Measurements from ENCODE around the gene CCDC169. TPM values are rescaled to one million over a fixed set of nuclear protein-coding genes. Genes with fewer than 3 reads are reported as not detected.

The CCDC169 gene
- total RNA-seq, 1 experiment from 2014 or later = 5.0 TPM

DNA sequence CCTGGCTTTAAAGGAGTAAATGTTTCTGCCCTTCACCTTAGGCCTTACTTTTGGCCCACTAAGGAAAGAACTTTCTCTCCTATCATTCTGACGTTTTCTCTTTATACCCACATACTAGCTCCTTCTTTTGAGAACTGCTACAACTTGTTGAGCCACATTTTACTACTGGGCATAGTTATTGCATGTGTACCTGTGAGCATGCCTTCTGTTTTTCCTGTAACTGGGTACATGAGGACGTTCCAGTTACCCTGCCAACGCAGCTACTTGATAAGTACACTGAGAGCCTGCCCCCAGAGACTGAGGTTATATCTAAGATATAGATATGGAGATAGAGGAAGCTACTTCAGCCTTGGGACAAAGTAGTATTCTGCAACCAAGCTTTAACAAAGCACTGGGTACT lies 3.5 kb downstream of the CCDC169 start:
- H3K36me3 ChIP-seq = no peaks in the 10 kb centered on the region
- H3K27ac ChIP-seq = no peak overlapping the region
- DNase-seq (ENCODE audit: low read depth in 1 of 2, low spot score in 2 of 2) = no peak
- H3K4me3 ChIP-seq = no peak overlapping the region
- no peaks in the 10 kb centered on the region for H3K27me3 ChIP-seq (replicated peaks)
- no peaks in the 10 kb centered on the region for H3K9me3 ChIP-seq (replicated peaks)
- peaks cover 22% of the 10 kb centered on the region for H3K4me1 ChIP-seq (replicated peaks)

DNA sequence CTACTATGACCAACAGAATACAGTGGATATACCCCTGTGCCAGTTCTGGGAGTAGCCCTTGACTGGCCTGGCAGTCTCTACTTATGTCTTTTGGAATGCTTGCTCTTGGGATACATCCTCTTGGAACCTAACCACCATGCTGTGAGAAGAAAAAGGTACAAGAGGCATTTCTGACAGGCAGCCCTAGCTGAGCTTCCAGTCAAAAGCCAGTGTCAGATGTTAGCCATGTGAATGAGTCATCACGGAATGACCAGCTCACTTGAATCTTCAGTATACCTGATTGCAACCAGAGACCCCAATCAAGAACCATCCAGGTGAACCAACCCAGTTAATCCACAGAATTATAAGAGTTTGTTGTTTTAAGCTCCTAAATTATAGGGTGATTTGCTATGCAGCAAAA lies 4.1 kb downstream of the CCDC169 start:
- no peak for DNase-seq (ENCODE audit: low read depth in 1 of 2, low spot score in 2 of 2)
- Histone ChIP-seq H3K27me3 (replicated peaks) (no peaks in the 10 kb centered on the region), H3K27ac (no peak overlapping the region), H3K36me3 (no peaks in the 10 kb centered on the region), H3K4me1 (replicated peaks) (peaks cover 19% of the 10 kb centered on the region), H3K4me3 (no peak overlapping the region), H3K9me3 (replicated peaks) (no peaks in the 10 kb centered on the region)

DNA sequence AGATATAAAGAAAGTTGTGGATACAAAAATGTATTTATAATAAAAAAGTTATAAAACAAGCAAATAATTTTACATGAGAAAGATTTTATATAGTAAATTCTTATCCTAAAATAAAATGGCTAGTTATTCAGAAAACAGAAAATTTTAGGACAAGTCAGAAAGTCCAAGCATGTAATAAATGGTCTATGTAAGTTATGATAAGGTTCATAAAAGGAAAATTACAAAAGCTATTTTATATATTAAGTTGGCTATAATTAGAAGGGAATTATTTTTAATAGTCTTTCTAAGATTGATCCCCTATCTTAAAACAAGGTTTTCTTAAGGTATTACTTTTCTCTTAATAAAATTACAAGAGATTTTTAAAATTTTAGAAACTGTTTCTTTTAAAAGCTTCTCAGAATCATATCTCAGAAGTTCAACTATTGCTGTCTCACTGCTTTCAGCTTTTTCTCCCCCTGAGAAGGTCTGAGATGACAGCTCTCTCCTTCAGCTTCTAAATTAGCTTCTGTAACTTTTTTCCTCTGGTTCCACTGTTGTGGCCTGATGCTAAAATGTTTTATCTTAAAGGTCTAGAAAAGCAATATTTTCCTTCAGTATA lies 8.7 kb downstream of the CCDC169 start:
- no peak overlapping the region for H3K27ac ChIP-seq
- no peaks in the 10 kb centered on the region for H3K9me3 ChIP-seq (replicated peaks)
- H3K36me3 ChIP-seq = no peaks in the 10 kb centered on the region
- H3K27me3 ChIP-seq (replicated peaks) = no peaks in the 10 kb centered on the region
- DNase-seq (ENCODE audit: low read depth in 1 of 2, low spot score in 2 of 2) = no peak
- H3K4me3 ChIP-seq = no peak overlapping the region
- no peaks in the 10 kb centered on the region for H3K4me1 ChIP-seq (replicated peaks)

DNA sequence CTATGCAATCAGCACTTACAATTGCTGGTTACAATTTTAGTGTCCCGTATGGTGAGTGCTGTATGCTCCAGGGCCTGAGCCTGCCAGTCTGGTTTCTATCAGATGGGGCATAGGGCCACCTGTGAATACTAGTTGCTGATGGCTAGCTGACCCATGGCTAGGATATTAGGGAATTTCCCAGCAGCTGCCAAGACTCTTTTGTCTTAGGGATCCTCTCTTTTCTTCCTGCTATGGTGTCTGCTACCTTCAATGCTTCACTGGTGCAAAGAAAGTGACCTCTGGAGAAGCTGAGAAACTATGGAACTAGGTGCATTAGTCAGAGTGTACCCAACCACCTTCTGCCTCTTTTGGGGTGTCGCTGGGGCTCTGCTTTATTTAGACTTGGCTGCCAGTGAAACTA lies 11.6 kb downstream of the CCDC169 start:
- H3K4me1 ChIP-seq (replicated peaks) = no peaks in the 10 kb centered on the region
- no peaks in the 10 kb centered on the region for H3K27me3 ChIP-seq (replicated peaks)
- no peak for DNase-seq (ENCODE audit: low read depth in 1 of 2, low spot score in 2 of 2)
- H3K36me3 ChIP-seq = no peaks in the 10 kb centered on the region
- H3K27ac ChIP-seq = no peak overlapping the region
- H3K4me3 ChIP-seq = no peak overlapping the region
- no peaks in the 10 kb centered on the region for H3K9me3 ChIP-seq (replicated peaks)

DNA sequence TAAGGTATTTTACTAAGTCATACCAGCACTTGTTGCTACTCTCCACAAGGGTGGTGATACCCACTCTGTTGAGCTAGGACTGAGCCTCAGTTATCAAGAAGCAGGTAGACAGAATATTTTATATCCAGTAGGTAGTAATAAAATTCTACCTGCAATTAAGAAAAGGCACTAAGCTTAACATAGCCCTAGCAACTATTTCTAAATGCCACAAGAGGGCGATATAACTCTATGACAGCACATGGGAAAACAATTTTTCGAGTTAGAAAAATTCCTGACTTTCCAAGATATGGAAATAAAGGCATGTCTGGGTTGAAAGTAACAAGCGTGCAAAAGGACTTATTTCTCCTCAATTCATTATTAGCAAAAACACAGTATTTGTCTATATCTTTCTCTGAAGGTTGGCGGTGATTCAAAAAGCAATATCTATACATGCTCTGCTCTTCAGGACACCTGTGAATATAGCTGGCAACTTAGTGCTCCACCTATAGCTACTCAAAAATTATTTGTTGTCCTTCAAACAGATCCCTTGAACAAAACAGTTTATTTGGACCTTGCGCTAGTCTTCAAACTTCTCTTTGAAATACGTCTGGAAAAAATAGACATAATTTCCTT lies 14.7 kb downstream of the CCDC169 start:
- no peak overlapping the region for H3K27ac ChIP-seq
- no peaks in the 10 kb centered on the region for H3K36me3 ChIP-seq
- DNase-seq (ENCODE audit: low read depth in 1 of 2, low spot score in 2 of 2) = peak in 1 of 2 experiments; percentile 21

DNA sequence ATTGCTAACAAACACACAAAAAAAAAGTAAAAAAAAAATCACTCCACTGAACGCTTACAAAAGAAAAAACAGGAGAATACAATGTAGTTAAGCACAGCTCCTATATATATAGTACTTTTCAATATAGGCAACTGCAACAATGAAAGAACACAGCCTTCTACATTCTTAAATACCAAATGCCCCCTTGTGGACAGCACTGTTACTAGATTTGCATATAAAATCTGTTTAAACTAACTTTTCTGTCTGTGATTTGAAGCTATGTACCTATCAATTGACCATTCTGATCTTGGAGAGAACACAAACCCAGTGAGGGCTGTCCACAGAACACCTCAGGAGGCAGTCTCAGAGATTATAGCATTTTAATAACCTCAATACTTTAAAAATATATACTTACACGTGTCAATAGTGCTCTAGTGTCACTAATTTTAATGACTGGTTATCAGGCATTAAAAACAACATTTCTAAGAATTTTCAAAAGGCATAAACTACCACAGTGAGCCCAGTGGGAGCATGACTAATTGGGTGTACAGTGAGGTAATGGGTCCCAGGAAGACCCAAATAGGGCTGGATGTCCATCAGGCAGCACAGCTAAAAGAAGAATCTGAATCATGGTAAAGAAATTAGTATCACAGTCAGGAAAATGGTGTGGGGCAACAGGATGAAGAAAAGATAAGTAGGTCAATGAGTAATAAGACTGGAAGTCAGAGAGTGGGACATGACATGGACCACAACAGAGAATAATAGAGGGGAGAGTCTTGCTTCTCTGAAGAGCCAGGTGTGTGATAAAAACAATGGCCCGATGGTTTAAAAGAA lies 22.2 kb downstream of the CCDC169 start:
- peak in 1 of 2 experiments; percentile 40 for DNase-seq (ENCODE audit: low read depth in 1 of 2, low spot score in 2 of 2)
- Histone ChIP-seq H3K4me3 (no peak overlapping the region), H3K27ac (no peak overlapping the region), H3K4me1 (replicated peaks) (no peaks in the 10 kb centered on the region), H3K36me3 (no peaks in the 10 kb centered on the region), H3K27me3 (replicated peaks) (no peaks in the 10 kb centered on the region), H3K9me3 (replicated peaks) (no peaks in the 10 kb centered on the region)

More for the DNA sequence above, 14.7 kb downstream of the CCDC169 start:
- Histone ChIP-seq H3K4me3 (no peak overlapping the region), H3K9me3 (replicated peaks) (no peaks in the 10 kb centered on the region), H3K4me1 (replicated peaks) (no peaks in the 10 kb centered on the region), H3K27me3 (replicated peaks) (no peaks in the 10 kb centered on the region)

DNA sequence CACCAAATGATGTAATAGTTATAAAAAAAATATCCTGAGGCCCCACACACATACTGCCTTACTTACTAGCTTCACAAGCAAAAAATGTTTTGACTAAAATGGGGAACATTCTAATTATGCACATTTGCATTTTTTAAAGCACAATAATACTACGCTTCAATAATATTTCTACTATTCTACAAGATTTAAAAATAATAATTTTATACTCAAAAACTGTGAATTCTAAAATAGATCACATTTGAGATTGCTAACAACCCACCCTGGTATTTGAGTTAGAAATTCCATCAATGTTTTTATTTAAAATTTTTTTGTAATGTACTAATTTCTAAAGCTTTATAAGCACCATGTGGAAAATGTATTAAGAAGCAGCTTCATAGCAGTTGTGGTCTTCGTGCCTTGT lies 24.2 kb downstream of the CCDC169 start:
- Histone ChIP-seq H3K27me3 (replicated peaks) (no peaks in the 10 kb centered on the region), H3K4me1 (replicated peaks) (no peaks in the 10 kb centered on the region), H3K27ac (no peak overlapping the region), H3K36me3 (no peaks in the 10 kb centered on the region), H3K4me3 (no peak overlapping the region), H3K9me3 (replicated peaks) (no peaks in the 10 kb centered on the region)
- no peak for DNase-seq (ENCODE audit: low read depth in 1 of 2, low spot score in 2 of 2)

DNA sequence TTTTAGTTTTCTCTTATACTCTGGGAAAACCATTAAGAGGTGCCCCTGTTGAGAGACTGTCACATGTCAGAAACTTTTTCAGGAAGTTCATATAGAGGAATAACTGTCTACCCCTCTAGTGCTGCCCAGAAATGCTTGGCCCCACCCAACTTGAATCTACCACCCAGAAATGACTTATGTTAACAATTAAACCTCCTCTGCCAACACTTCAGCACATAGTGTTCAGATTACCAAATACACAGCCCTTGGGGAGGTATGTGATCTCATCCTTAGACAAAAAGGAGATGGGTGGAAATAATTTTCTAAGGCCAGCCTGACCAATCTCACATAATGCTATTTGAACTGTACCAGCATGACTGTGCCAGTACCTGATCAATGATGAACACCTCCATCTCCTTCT lies 35.6 kb downstream of the CCDC169 start:
- H3K27me3 ChIP-seq (replicated peaks) = no peaks in the 10 kb centered on the region
- no peak overlapping the region for H3K4me3 ChIP-seq
- no peak for DNase-seq (ENCODE audit: low read depth in 1 of 2, low spot score in 2 of 2)
- H3K27ac ChIP-seq = no peak overlapping the region
- H3K36me3 ChIP-seq = no peaks in the 10 kb centered on the region
- no peaks in the 10 kb centered on the region for H3K9me3 ChIP-seq (replicated peaks)
- no peaks in the 10 kb centered on the region for H3K4me1 ChIP-seq (replicated peaks)

DNA sequence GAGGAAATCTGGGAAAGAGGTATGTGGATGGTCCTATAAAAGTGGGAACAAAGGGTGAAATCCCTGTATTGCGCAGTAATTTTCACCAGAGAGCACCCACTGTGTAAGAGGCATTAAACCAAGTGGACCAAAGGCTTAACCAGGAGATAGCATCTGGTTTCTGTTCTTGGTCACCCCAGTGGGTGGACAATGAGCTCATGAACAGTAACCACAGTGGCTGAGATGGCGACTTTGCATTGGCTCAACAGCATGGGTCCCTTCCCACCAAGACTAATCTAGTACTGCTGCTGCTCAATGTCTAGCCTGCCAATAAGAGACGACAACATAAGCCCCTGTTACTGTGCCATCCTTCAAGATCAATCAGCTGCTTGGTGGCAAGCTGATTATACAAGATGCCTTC lies 36.6 kb downstream of the CCDC169 start:
- Histone ChIP-seq H3K27me3 (replicated peaks) (no peaks in the 10 kb centered on the region), H3K4me1 (replicated peaks) (no peaks in the 10 kb centered on the region), H3K27ac (no peak overlapping the region), H3K36me3 (no peaks in the 10 kb centered on the region), H3K4me3 (no peak overlapping the region), H3K9me3 (replicated peaks) (no peaks in the 10 kb centered on the region)
- DNase-seq (ENCODE audit: low read depth in 1 of 2, low spot score in 2 of 2) = no peak

DNA sequence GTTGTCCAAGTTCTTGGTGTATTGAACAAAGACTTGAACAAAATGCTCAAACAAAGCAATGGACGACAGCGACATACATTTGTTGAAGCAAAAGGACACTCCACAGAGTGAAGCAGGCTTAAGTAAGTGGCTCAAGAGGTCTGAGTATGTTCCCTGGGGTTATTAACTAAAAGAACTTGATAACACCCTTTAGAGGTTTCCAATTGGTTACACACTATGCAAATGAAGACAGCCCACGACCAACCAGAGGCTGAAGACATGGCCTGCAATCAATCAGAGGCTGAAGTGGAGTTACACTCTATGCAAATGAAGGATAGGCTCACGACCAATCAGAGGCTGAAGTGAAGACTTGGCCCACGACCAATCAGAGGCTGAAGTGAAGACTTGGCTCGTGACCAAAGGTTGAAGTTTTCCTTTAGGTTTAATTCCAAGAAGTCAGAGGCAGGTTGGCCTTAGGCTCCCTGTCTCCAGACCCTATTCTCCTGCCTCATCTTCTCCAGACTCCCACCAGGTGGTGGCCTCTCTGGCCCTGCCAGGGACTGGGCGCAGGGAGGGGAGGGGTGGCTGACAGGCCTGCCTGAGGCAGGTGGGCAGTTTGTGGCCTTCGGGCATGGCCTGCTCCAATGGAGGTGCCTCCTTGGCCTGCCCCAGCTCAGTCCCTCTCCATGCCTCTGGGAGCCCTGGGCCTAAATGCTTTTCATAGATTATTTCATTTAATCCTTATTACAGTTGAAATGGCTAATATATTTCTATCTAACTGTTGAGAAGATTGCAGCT lies 38.1 kb downstream of the CCDC169 start:
- Histone ChIP-seq H3K9me3 (replicated peaks) (no peaks in the 10 kb centered on the region), H3K36me3 (no peaks in the 10 kb centered on the region), H3K27ac (no peak overlapping the region), H3K27me3 (replicated peaks) (no peaks in the 10 kb centered on the region), H3K4me3 (no peak overlapping the region), H3K4me1 (replicated peaks) (no peaks in the 10 kb centered on the region)
- DNase-seq (ENCODE audit: low read depth in 1 of 2, low spot score in 2 of 2) = no peak

DNA sequence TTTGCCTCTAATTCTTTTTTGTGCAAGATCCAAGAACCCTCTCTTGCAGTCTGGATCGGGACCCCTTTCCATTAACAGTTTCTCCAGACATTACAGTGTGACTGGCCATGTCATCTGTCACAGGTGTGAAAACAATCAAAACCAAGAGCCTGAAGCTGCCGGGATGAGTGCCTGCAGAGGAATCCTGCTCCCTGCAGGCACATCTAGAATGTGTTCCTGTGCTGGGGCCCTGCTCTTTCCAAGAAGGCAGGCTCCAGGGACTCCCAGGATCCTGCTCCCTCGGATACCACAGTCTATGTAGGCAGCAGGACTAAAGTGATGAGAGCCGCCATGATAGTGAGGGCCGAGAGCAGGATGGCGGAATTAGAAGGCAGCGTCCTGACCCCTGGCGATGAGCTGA lies 38.8 kb downstream of the CCDC169 start:
- H3K36me3 ChIP-seq = no peaks in the 10 kb centered on the region
- no peaks in the 10 kb centered on the region for H3K27me3 ChIP-seq (replicated peaks)
- no peaks in the 10 kb centered on the region for H3K4me1 ChIP-seq (replicated peaks)
- H3K27ac ChIP-seq = no peak overlapping the region
- DNase-seq (ENCODE audit: low read depth in 1 of 2, low spot score in 2 of 2) = no peak
- H3K4me3 ChIP-seq = no peak overlapping the region
- H3K9me3 ChIP-seq (replicated peaks) = no peaks in the 10 kb centered on the region

DNA sequence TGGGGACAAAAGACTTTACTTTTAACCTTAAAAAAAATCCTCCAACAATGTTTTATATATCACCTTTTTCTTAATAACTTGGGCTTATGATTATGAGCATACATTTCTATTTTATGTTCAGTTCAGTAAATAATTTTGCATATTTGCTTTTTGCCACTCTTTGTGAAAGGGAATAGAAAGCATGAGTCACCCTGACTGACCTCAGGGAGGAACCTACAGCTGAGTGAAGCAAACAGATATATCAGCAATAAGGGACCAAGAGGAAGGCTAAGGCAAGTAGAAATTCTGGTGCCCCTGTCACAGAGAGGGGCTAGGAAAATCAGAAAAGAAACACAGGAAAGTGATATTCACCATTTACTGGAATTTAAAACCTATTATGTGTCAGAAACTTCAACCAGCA lies 46.1 kb downstream of the CCDC169 start:
- H3K27ac ChIP-seq = no peak overlapping the region
- no peaks in the 10 kb centered on the region for H3K36me3 ChIP-seq
- H3K27me3 ChIP-seq (replicated peaks) = no peaks in the 10 kb centered on the region
- H3K4me1 ChIP-seq (replicated peaks) = no peaks in the 10 kb centered on the region
- no peak for DNase-seq (ENCODE audit: low read depth in 1 of 2, low spot score in 2 of 2)
- H3K9me3 ChIP-seq (replicated peaks) = no peaks in the 10 kb centered on the region
- no peak overlapping the region for H3K4me3 ChIP-seq

DNA sequence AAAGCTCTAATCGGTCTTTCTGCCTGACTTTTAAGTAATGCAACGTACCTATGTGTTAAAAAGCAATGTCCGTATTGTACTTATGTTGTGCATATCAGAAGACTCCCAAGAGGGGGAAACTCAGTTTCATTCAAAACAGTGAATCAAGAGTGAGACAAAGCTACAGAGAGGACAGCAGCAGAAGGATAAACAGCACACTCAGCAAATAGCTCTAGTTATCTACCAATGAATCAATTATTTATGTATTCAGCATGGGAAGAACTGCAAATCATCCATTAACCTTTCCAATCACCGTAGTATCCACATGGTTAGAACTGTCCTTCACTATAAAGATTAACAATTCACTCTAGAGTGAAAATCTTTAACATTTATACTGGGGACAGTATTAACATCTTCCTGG lies 46.6 kb downstream of the CCDC169 start:
- Histone ChIP-seq H3K27me3 (replicated peaks) (no peaks in the 10 kb centered on the region), H3K9me3 (replicated peaks) (no peaks in the 10 kb centered on the region), H3K27ac (no peak overlapping the region), H3K36me3 (no peaks in the 10 kb centered on the region), H3K4me1 (replicated peaks) (no peaks in the 10 kb centered on the region), H3K4me3 (no peak overlapping the region)
- no peak for DNase-seq (ENCODE audit: low read depth in 1 of 2, low spot score in 2 of 2)

DNA sequence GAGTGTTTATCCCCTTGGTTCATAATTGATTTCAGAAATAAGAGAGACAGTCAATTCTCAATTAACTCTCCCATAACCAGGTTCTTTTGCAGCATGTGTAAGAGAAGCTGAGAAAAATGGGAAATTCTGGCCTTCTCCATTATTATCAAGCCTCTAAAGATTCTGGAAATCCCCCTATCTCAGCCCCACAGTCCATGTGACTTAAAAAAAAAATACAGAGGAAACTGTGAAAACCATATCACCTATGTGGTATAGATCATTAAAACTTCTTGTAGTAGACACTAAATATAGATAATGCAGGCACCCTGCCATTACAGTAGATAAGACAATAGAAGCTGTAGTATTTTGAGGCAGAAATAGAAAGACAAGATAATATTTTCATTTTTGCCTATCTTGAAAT lies 48.9 kb downstream of the CCDC169 start:
- Histone ChIP-seq H3K9me3 (replicated peaks) (no peaks in the 10 kb centered on the region), H3K4me1 (replicated peaks) (no peaks in the 10 kb centered on the region), H3K27me3 (replicated peaks) (no peaks in the 10 kb centered on the region), H3K36me3 (no peaks in the 10 kb centered on the region), H3K27ac (no peak overlapping the region), H3K4me3 (no peak overlapping the region)
- DNase-seq (ENCODE audit: low read depth in 1 of 2, low spot score in 2 of 2) = no peak
